Central memory CD4-positive, alpha-beta T cell (primary cell): ENCODE measurements around the gene SMIM7.

Experiments used
- DNase-seq: peaks from one replicate; pipeline ENCODE4 v3.0.0; 2022

The SMIM7 gene

GRCh38 chr19:16620018-16620417 is 39.9 kb downstream of the SMIM7 start:
- no peak for DNase-seq

GRCh38 chr19:16619457-16619856 is 40.5 kb downstream of the SMIM7 start:
- DNase-seq, result no peak

- DNase-seq, result no peak
These were observed 41.7 kb downstream of the SMIM7 start for GRCh38 chr19:16618248-16618647.

GRCh38 chr19:16615808-16616207 is 44.1 kb downstream of the SMIM7 start:
- DNase-seq, result no peak

GRCh38 chr19:16614941-16615340 is 45.0 kb downstream of the SMIM7 start:
- DNase-seq, result no peak

- no peak for DNase-seq
These were observed 46.1 kb downstream of the SMIM7 start for GRCh38 chr19:16613841-16614240.

GRCh38 chr19:16612636-16613035 is 47.3 kb downstream of the SMIM7 start:
- no peak for DNase-seq

GRCh38 chr19:16611121-16611520 is 48.8 kb downstream of the SMIM7 start:
- DNase-seq, result no peak

- no peak for DNase-seq
These were observed 50.3 kb downstream of the SMIM7 start for GRCh38 chr19:16609511-16610200.

- no peak for DNase-seq
These were observed 51.6 kb downstream of the SMIM7 start for GRCh38 chr19:16608290-16608739.

GRCh38 chr19:16607819-16608218 is 52.1 kb downstream of the SMIM7 start:
- no peak for DNase-seq

- no peak for DNase-seq
These were observed 54.4 kb downstream of the SMIM7 start for GRCh38 chr19:16605553-16605994.

GRCh38 chr19:16605115-16605514 is 54.8 kb downstream of the SMIM7 start:
- no peak for DNase-seq

- DNase-seq, result no peak
These were observed 55.3 kb downstream of the SMIM7 start for GRCh38 chr19:16604615-16605014.

GRCh38 chr19:16603090-16603489 is 56.9 kb downstream of the SMIM7 start:
- DNase-seq, result no peak

- no peak for DNase-seq
These were observed 58.4 kb downstream of the SMIM7 start for GRCh38 chr19:16601378-16602052.

- no peak for DNase-seq
These were observed 59.1 kb downstream of the SMIM7 start for GRCh38 chr19:16600824-16601223.

GRCh38 chr19:16599655-16600346 is 60.1 kb downstream of the SMIM7 start:
- DNase-seq, result no peak

- no peak for DNase-seq
These were observed 61.1 kb downstream of the SMIM7 start for GRCh38 chr19:16598848-16599247.

- no peak for DNase-seq
These were observed 63.5 kb downstream of the SMIM7 start for GRCh38 chr19:16596399-16596798.
